H9 (cell line): ENCODE data around the gene PHF21B. TPM values are rescaled to one million over a fixed set of nuclear protein-coding genes. Genes with fewer than 3 reads are reported as not detected.
A peak's percentile ranks its signal among the peaks of the same experiment; 100 is the strongest.

ENCODE experiments used
- DNase-seq: peaks from one replicate; pipeline ENCODE4 v3.0.0-alpha.2; 2017
- H2AFZ ChIP-seq: one replicate; pipeline ENCODE4 v1.6.1; 2013; ENCODE audit warnings: mild to moderate bottlenecking, low read length, control low read depth, moderate library complexity
- H2AK5ac ChIP-seq: 2 replicates; pipeline ENCODE4 v1.6.1; 2013; ENCODE audit warnings: low read length, control low read depth, mixed read lengths; ENCODE audit not compliant: insufficient read length
- H2BK120ac ChIP-seq: one replicate; pipeline ENCODE4 v1.6.1; 2013; ENCODE audit warnings: low read depth, mild to moderate bottlenecking, low read length, control low read depth, inconsistent platforms; ENCODE audit not compliant: poor library complexity, severe bottlenecking
- H2BK12ac ChIP-seq: 2 replicates; pipeline ENCODE4 v1.6.1; 2013; ENCODE audit warnings: low read length, control low read depth, mixed read lengths, low read depth; ENCODE audit not compliant: insufficient read length
- H2BK15ac ChIP-seq: 2 replicates; pipeline ENCODE4 v1.6.1; 2013; ENCODE audit warnings: low read depth, low read length, control low read depth
- H2BK20ac ChIP-seq: one replicate; pipeline ENCODE4 v1.6.1; 2013; ENCODE audit warnings: low read depth, mild to moderate bottlenecking, low read length, control low read depth, inconsistent platforms; ENCODE audit not compliant: poor library complexity, severe bottlenecking
- H2BK5ac ChIP-seq: 2 replicates; pipeline ENCODE4 v1.6.1; 2013; ENCODE audit warnings: low read length, control low read depth, mixed read lengths; ENCODE audit not compliant: insufficient read length
- H3K14ac ChIP-seq: 2 replicates; pipeline ENCODE4 v1.6.1; 2013; ENCODE audit warnings: low read length, control low read depth; ENCODE audit not compliant: insufficient read depth
- H3K18ac ChIP-seq: 2 replicates; pipeline ENCODE4 v1.6.1; 2013; ENCODE audit warnings: low read depth, mild to moderate bottlenecking, mixed read lengths, low read length, control low read depth; ENCODE audit not compliant: insufficient read length
- H3K23ac ChIP-seq: 2 replicates; pipeline ENCODE4 v1.6.1; 2013; ENCODE audit warnings: low read length, control low read depth, mixed read lengths, low read depth; ENCODE audit not compliant: insufficient read length
- H3K23me2 ChIP-seq: 2 replicates; pipeline ENCODE4 v1.6.1; 2013; ENCODE audit warnings: low read depth, mild to moderate bottlenecking, mixed read lengths, low read length, control low read depth; ENCODE audit not compliant: insufficient read length, poor library complexity, severe bottlenecking
- H3K27ac ChIP-seq: 2 replicates; pipeline ENCODE4 v1.5.1; 2013; ENCODE audit warnings: low read length, control low read depth, mixed read lengths, low read depth; ENCODE audit not compliant: insufficient read length
- H3K27me3 ChIP-seq: 2 replicates; pipeline ENCODE4 v1.6.1; 2013; ENCODE audit warnings: low read length, control low read depth, inconsistent platforms; ENCODE audit not compliant: insufficient read depth
- H3K4ac ChIP-seq: 2 replicates; pipeline ENCODE4 v1.6.1; 2013; ENCODE audit warnings: low read depth, mild to moderate bottlenecking, control low read depth, inconsistent platforms, low read length, moderate library complexity
- H3K4me1 ChIP-seq: 2 replicates; pipeline ENCODE4 v1.6.1; 2013; ENCODE audit warnings: low read length, control low read depth, inconsistent platforms; ENCODE audit not compliant: insufficient read depth
- H3K4me2 ChIP-seq: 2 replicates; pipeline ENCODE4 v1.6.1; 2013; ENCODE audit warnings: low read length, control low read depth, mixed read lengths; ENCODE audit not compliant: insufficient read length, insufficient read depth
- H3K56ac ChIP-seq: 2 replicates; pipeline ENCODE4 v1.6.1; 2013; ENCODE audit warnings: low read depth, mild to moderate bottlenecking, mixed read lengths, low read length, control low read depth; ENCODE audit not compliant: insufficient read length
- H3K79me1 ChIP-seq: 2 replicates; pipeline ENCODE4 v1.6.1; 2013; ENCODE audit warnings: low read depth, mild to moderate bottlenecking, moderate library complexity, low read length, control low read depth, inconsistent platforms; ENCODE audit not compliant: insufficient read depth, poor library complexity, severe bottlenecking
- H3K79me2 ChIP-seq: 2 replicates; pipeline ENCODE4 v1.6.1; 2013; ENCODE audit warnings: low read length, control low read depth, inconsistent platforms; ENCODE audit not compliant: insufficient read depth
- H3K9ac ChIP-seq: 2 replicates; pipeline ENCODE4 v1.6.1; 2013; ENCODE audit warnings: low read length, control low read depth, mixed read lengths; ENCODE audit not compliant: insufficient read length; ENCODE audit errors: extremely low read depth
- H3K9me3 ChIP-seq: one replicate; pipeline ENCODE4 v1.6.1; 2013; ENCODE audit warnings: low read depth, low read length, inconsistent platforms; ENCODE audit not compliant: control insufficient read depth
- H3T11ph ChIP-seq: one replicate; pipeline ENCODE4 v1.6.1; 2013; ENCODE audit warnings: mild to moderate bottlenecking, low read length, control low read depth, inconsistent platforms
- H4K20me1 ChIP-seq: one replicate; pipeline ENCODE4 v1.6.1; 2013; ENCODE audit not compliant: control insufficient read depth, insufficient read length, insufficient read depth
- H4K5ac ChIP-seq: 2 replicates; pipeline ENCODE4 v1.6.1; 2013; ENCODE audit warnings: low read depth, mild to moderate bottlenecking, mixed read lengths, low read length, control low read depth; ENCODE audit not compliant: insufficient read length
- H4K8ac ChIP-seq: replicated peaks from 2 replicates; pipeline ENCODE4 v1.6.1; 2013; ENCODE audit warnings: low read length, control low read depth, mixed read lengths, low read depth; ENCODE audit not compliant: insufficient read length
- H4K91ac ChIP-seq: 2 replicates; pipeline ENCODE4 v1.6.1; 2013; ENCODE audit warnings: low read depth, mild to moderate bottlenecking, moderate library complexity, mixed read lengths, low read length, control low read depth; ENCODE audit not compliant: insufficient read length
- H3K27ac Mint-ChIP-seq, 3 experiments: 2 replicates in 2 of 3; 3 replicates in 1 of 3; pipeline ENCODE4 v1.8.0; 2020 to 2021; ENCODE audit warnings: mixed read lengths in 3 of 3, mild to moderate bottlenecking in 1 of 3, moderate library complexity in 1 of 3
- H3K27me3 Mint-ChIP-seq: 2 replicates; pipeline ENCODE4 v1.8.0; 2021; ENCODE audit warnings: low read depth, mild to moderate bottlenecking, moderate library complexity, mixed read lengths
- H3K36me3 Mint-ChIP-seq, 3 experiments: 2 replicates in 2 of 3; 3 replicates in 1 of 3; pipeline ENCODE4 v1.8.0; 2020 to 2021; ENCODE audit warnings: low read depth in 3 of 3, mixed read lengths in 3 of 3; ENCODE audit not compliant: insufficient read depth in 1 of 3
- H3K4me1 Mint-ChIP-seq, 2 experiments: 2 replicates each; pipeline ENCODE4 v1.8.0; 2020; ENCODE audit warnings: mixed read lengths in 2 of 2
- H3K4me3 Mint-ChIP-seq, 2 experiments: 2 replicates in 1 of 2; 3 replicates in 1 of 2; pipeline ENCODE4 v1.8.0; 2020 to 2021; ENCODE audit warnings: mild to moderate bottlenecking in 2 of 2, mixed read lengths in 2 of 2, moderate library complexity in 1 of 2
- H3K9me3 Mint-ChIP-seq, 2 experiments: 2 replicates in 1 of 2; 3 replicates in 1 of 2; pipeline ENCODE4 v1.8.0; 2020; ENCODE audit warnings: mild to moderate bottlenecking in 2 of 2, mixed read lengths in 2 of 2, moderate library complexity in 1 of 2
- WGBS: extraction: QIAGEN DNeasy Blood & Tissue Kit; methylation state at CpG from one replicate; pipeline ENCODE4 v1.1.7; 2013; ENCODE audit warnings: missing lambda C conversion rate, low lambda C conversion rate, mixed read lengths; ENCODE audit not compliant: insufficient read length; ENCODE audit errors: extremely low coverage; 5-methylcytosine and 5-hydroxymethylcytosine counted together
- total RNA-seq: library from RNA; stranded (reverse); gene quantifications from 2 replicates; pipeline ENCODE4 v1.2.1, GENCODE V29; 2021
- TF ChIP-seq, protein P1 (sequence below): fragments of 200-600 bp; sonication (generic); conservative IDR thresholded peaks from 3 replicates; pipeline ENCODE4 v1.8.0; 2021; ENCODE audit warnings: antibody characterized with exemption, mild to moderate bottlenecking

PHF21B gene
- total RNA-seq, 1 experiment from 2014 or later = 60.3 TPM

DNA sequence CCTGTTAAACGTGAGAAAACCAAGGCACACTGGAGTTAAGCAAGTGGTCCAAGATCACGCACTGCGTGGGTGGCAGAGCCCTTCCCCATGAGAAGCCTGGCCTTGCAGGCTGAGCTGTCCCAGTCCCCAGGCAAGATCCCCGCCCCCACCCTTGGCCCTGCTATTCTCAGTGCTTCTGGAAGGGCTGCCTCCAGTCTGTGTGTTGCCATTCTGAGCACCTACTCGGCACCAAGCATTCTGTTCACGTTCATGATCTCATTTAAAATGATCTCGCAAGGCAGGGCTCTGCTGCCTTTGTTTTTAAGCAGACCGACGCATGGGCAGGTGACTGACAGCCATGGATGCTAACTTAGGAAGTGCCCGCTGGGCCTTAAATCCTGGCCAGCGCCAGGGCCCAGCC lies 62.8 kb downstream of the PHF21B start:
- Histone ChIP-seq H3K56ac (no peak overlapping the region), H3T11ph (no peak overlapping the region), H3K18ac (no peak overlapping the region), H2BK15ac (no peak overlapping the region), H3K14ac (no peak overlapping the region), H4K5ac (no peak overlapping the region), H2BK12ac (no peak overlapping the region), H3K79me2 (peaks cover 2% of the 10 kb centered on the region; the same call in 1 of the 2 replicates), H2BK120ac (no peak overlapping the region), H3K4ac (no peak overlapping the region), H4K91ac (no peak overlapping the region), H4K8ac (no peak overlapping the region), H3K9me3 (no peaks in the 10 kb centered on the region), H2AFZ (no peak overlapping the region), H3K27ac (no peak overlapping the region), H3K4me2 (no peak overlapping the region), H2BK5ac (no peak overlapping the region), H3K79me1 (peaks cover 2% of the 10 kb centered on the region), H3K4me1 (peaks cover 6% of the 10 kb centered on the region; the same call in 1 of the 2 replicates), H4K20me1 (no peaks in the 10 kb centered on the region), H3K23ac (no peak overlapping the region), H2AK5ac (no peak overlapping the region), H3K27me3 (no peaks in the 10 kb centered on the region), H2BK20ac (no peak overlapping the region), H3K9ac (no peak overlapping the region), H3K23me2 (no peaks in the 10 kb centered on the region)
- Mint-ChIP-seq H3K27ac (peak overlapping the region in 1 of 3 experiments; percentile 22; a peak in 1 of 7 replicates), H3K36me3 (peaks cover 27 to 46% (median 33%) of the 10 kb centered on the region in 3 experiments), H3K27me3 (peaks cover 6% of the 10 kb centered on the region), H3K4me1 (peaks cover 37 to 48% of the 10 kb centered on the region in 2 experiments), H3K4me3 (no peak overlapping the region), H3K9me3 (peaks cover 16 to 18% of the 10 kb centered on the region in 2 experiments)
- DNase-seq = no peak
- TF ChIP-seq, protein P1, sequence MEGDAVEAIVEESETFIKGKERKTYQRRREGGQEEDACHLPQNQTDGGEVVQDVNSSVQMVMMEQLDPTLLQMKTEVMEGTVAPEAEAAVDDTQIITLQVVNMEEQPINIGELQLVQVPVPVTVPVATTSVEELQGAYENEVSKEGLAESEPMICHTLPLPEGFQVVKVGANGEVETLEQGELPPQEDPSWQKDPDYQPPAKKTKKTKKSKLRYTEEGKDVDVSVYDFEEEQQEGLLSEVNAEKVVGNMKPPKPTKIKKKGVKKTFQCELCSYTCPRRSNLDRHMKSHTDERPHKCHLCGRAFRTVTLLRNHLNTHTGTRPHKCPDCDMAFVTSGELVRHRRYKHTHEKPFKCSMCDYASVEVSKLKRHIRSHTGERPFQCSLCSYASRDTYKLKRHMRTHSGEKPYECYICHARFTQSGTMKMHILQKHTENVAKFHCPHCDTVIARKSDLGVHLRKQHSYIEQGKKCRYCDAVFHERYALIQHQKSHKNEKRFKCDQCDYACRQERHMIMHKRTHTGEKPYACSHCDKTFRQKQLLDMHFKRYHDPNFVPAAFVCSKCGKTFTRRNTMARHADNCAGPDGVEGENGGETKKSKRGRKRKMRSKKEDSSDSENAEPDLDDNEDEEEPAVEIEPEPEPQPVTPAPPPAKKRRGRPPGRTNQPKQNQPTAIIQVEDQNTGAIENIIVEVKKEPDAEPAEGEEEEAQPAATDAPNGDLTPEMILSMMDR = no peak
- no CpG with 5 or more reads among the region's 11 CpGs for WGBS
